ENCODE measurements around the gene PHC2.

DNA sequence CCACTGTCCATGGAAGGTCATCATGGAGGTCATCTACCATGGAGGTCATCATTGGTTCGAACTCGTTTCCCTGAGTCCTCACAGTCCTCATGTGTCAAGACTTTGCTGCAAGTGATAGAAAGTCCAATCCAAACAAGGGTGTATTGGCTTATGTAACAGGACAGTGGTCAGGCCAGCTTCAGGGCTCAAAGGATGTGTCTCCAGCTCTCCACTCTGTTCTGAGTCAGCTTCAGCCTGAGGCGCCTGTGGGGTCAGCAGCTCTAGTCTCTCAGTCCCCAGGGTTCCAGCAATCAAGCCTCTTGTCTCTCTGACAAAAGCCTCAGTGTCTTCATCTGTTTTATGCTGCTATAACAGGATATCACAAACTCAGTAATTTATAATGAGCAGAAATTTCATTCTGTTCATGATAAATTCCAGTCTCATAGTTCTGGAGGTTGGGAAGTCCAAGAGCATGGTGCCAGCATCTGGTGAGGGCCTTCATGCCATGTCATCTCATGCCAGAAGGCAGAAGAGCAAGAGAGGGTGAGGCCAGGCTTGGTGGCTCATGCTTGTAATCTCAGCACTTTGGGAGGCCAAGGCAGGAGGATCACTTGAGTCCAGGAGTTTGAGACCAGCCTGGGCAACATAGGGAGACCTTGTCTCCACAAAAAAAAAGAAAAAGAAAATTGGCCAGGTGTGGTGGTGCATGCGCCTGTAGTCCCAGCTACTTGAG, 129.5 kb downstream of the PHC2 start:
- TF ChIP-seq, protein P1, sequence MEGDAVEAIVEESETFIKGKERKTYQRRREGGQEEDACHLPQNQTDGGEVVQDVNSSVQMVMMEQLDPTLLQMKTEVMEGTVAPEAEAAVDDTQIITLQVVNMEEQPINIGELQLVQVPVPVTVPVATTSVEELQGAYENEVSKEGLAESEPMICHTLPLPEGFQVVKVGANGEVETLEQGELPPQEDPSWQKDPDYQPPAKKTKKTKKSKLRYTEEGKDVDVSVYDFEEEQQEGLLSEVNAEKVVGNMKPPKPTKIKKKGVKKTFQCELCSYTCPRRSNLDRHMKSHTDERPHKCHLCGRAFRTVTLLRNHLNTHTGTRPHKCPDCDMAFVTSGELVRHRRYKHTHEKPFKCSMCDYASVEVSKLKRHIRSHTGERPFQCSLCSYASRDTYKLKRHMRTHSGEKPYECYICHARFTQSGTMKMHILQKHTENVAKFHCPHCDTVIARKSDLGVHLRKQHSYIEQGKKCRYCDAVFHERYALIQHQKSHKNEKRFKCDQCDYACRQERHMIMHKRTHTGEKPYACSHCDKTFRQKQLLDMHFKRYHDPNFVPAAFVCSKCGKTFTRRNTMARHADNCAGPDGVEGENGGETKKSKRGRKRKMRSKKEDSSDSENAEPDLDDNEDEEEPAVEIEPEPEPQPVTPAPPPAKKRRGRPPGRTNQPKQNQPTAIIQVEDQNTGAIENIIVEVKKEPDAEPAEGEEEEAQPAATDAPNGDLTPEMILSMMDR (IDR thresholded peaks at IDR 0.05; ENCODE audit: insufficient read depth, low read length, poor library complexity, severe bottlenecking): no peak
- no peak for TF ChIP-seq EZH2phosphoT487 (conservative IDR thresholded peaks at IDR 0.05; ENCODE audit: low read length)
